COLO668 (cell line): ENCODE results near the gene SLC43A1.
"Not testable (repeated sequence)": the region's sequence is repeated elsewhere in the genome, so short reads cannot be mapped to it uniquely, and the experiment has no call there.

Experiments used
- DNase-seq: peaks from one replicate; lab custom pipeline; 2025; ENCODE audit not compliant: unreplicated experiment; lab: John Stamatoyannopoulos, UW

The SLC43A1 gene

DNA sequence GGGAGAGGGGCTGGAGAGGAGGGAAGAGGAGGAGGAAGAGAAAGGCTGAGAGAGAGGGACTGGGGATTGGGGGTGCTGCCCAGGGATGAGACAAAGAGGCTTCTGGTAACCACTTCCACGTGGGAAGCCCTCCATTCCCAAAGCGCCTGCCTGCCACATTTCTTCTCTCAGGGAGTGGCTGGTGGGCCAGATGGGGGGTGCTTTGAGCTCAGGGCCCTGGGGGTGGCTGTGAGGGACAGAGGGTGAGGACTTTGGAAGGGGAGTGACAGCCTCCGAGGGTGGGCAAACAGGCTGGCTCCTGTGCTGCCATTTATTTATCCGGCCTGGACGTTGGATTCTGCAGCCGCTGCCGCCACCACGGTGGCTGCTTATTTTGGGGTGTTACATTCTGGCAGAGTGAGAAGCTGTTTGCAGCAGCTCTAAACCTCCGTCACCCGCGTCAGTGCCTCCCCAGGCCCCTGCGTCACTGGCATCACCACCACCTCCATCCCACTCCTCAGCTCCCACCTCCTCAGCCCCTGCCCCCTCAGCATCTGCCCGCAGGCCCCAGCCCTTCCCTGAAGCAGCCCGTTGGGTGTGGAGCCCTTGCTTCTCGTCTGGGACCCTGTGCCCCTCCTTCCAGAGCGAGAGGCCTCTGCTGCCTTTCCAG, 53.5 kb downstream of the SLC43A1 start:
- DNase-seq = no peak

DNA sequence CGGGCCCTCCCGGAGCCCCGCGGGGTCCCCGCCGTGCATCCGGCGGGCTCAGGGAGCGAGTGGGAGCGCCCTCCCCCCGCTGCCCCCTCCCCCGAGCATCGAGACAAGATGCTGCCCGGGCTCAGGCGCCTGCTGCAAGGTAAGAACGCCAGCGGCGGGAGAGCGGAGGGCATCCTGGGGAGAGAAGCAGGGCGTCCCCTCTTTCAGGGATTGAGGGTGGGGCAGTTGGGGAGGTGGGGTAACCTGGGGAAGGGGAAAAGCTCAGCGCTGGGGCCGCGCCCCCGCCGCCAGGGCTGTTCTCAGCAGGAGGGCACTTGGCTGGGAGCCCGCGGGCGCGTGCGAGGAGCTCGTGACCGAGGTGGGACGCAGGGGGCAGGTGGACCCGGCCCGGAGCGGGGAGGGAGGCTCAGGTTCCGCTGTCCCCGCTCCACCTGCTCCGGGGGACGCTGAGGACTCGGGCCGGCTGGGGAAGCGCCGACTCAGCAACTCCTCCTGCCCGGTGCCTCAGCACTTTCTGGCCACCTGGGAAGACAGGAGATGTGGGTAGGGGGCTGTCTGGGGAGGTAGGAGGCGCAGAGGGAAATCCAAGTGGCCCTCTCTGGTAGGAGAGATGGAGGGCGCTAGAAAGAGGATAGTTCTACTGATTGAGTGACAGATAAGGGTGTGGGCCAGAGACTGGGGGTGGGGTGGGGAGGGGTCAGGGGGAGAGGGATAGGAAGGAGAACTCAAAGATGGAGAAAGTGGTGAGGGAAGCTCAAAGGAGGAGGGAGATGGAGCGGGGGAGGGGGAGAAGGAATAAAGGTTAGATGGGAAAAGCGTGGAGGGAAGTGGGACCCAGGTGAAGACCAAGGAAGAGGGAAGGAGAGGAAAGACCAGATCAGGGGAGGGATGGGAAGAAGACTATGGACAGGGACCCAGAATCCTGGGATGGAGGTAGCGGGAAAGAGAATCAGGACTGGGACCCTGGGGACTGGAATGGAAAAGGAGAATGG, 54.4 kb downstream of the SLC43A1 start:
- DNase-seq = peak; percentile 80

- DNase-seq = peak; percentile 68
These were observed 55.3 kb downstream of the SLC43A1 start, which contains the start of gene RTN4RL2 for GRCh38 chr11:57460022-57460757. Gene RTN4RL2, plus strand, starts transcription at chr11:57460528. Its CDS starts 338 bp downstream, at chr11:57460866.

DNA sequence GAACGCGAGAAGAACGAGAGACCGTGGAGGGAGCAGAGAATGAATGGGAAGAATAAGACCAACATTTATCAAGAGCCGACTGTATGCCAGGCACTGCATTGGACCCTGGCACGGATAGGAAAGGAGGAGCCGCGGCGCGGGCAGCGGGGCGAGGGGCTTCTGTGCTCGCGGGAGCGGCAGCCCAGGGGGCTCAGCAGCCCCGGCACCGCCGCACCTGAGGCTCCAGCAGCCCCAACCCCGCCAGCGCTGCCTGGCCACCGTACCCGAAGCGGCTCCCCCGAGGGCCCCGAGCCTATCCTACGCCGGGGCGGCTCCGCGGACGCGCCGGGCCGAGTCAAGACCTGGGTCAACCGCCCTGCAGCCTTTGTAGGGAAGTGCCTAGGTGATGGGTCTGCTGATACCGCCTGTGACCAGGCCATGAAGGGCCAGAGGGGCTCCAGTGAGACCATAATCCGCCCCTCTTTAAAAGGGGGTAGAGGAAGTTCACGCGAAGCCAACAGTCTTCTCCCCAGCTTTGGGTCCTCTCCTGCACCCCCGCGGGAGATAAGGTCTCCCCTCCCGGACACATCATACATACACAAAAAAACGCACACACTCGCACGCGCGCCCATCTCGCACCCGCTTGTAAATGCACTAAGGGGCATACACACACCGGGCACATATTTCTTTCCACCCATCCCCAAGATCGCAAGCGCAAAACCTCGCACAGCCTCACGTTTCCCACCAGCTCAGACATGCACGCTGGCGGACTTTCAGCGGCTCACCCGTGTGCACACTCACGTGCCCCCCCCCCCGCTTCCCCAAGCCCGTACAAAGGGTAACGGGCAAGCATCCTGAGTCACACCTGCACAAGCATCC, 56.1 kb downstream of the SLC43A1 start:
- DNase-seq = peak; percentile 43

GRCh38 chr11:57458410-57459163, 56.9 kb downstream of the SLC43A1 start:
- DNase-seq = peak; percentile 49

DNA sequence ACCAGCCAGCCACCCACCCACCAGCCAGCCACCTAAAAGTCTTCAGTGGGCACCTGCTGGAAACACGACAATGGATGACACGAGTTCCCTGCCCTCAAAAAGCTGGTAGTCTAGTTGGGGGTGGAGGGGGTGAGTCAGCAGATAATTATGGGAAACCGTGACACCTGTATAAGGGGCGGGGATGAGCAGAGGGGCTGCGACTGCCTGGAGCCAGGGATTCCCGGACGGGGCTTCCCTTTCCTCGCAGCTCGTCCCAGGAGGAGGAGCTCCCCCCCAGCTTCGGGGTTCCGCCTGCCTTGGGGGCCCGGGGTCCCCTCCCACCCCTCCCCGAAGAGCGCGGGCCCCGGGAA, 57.5 kb downstream of the SLC43A1 start:
- DNase-seq = peak; percentile 37

- DNase-seq = no peak
These were observed 57.9 kb downstream of the SLC43A1 start for GRCh38 chr11:57457643-57458023.

DNA sequence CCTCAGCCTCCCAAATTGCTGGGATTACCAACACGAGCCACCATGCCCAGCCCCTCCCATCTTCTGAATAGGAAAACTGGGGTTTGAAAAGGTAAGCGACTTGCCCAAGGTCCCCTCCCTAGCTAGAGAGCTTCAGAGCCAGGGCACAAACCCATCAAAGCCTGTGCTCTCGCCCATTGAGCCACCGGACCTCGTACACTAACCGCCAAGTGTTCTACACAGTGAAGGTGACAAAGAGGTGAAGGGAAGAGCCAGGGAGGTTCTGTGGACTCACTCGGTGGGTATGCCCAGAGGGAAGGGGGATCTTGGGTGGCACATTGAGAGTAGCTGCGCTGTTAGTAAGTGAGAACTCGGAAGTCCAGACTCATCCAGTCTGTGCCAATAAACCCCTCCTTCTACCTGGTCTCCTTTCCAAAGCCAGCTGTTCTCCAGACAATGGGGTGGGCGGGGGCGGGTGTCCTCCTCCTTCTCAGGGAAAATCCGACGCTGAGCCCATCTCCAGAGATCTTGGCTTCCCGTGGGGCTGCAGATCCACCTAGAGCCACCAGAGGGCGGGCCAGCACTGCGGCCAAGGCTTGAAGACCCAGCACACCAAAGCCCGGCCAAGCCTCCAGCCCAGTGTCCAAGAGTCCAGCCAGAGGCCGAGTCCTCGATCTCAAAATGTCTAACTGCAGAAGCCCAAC, 58.4 kb downstream of the SLC43A1 start:
- DNase-seq = peak; percentile 76

- DNase-seq = peak; percentile 35
These were observed 61.8 kb downstream of the SLC43A1 start for GRCh38 chr11:57453543-57454177.

GRCh38 chr11:57446055-57446454, 69.4 kb downstream of the SLC43A1 start:
- DNase-seq = no peak

- DNase-seq = not testable (repeated sequence)
These were observed 70.4 kb downstream of the SLC43A1 start for GRCh38 chr11:57445122-57445394.

GRCh38 chr11:57444362-57445121, 71.0 kb downstream of the SLC43A1 start:
- no peak for DNase-seq

DNA sequence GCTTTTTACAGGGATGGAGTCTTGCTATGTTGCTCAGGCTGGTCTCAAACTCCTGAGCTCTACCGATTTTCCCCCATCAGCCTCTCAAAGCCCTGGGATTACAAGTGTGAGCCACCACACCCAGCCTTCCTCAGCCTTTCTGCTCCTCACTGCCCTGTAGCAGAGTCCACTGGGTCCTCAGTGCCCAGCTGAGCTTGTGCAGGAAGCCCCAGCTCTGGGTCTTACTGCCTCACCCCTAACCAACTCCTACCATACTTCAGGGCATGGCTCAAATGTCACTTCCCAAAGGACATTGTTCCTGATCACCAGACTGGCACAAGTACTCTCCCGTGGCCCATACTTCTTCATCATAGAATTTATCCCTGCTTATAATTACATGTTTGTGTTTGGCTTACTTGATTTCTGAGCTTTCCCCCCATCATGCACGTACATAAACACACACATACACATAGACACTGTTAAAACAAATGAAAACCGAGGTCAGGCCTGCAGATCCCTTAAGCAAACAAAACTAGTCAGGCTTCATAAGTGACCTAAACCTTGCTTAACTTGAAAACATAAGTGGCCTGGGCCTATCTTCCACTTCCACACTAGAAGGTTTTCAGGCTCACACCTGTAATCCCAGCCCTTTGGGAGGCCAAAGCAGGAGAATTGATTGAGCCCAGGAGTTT, 74.6 kb downstream of the SLC43A1 start:
- peak; percentile 22 for DNase-seq

- DNase-seq = no peak
These were observed 75.7 kb downstream of the SLC43A1 start for GRCh38 chr11:57439786-57440185.

DNA sequence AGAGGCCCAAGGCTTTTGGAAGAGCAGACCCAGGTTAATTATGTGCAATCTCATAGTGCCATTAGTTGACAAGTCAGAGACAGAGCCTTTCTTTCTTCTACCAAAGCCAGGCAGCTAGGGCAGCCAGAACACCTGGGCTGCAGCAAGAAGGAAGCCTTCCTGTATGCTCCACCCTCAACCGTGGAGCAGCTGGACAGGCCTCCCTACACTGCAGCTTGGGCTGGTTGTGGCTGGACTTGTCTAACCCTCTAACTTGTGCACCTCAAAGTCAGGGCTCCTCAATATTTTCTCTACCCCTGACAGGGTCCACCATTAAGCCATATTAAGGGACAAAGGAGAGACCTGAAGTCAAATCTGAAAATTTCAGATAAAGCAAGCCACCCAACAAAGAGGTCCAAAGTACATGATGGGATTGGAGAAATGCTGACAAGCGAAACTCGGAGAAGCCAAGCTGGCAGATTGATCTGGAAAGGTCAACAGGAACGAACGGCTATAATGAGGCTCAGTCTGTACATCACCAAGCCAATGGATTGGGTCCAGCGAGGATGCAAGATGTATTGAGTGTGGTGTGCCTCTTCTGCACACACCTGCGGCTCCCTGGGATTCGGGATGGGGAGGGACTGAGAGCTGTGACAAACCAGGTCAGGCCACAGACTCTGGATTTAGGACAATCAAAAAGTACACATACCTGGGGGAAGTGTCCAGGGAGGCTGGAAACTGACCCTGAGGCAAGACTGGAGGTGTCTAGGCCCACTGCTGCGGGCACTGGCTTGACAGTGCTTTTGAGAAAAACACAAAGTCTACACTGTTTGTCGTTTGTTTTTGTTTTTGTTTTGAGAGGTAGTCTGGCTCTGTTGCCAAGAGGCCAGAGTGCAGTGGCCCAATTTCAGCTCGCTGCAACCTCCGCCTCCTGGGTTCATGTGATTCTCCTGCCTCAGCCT, 76.9 kb downstream of the SLC43A1 start:
- no peak for DNase-seq

DNA sequence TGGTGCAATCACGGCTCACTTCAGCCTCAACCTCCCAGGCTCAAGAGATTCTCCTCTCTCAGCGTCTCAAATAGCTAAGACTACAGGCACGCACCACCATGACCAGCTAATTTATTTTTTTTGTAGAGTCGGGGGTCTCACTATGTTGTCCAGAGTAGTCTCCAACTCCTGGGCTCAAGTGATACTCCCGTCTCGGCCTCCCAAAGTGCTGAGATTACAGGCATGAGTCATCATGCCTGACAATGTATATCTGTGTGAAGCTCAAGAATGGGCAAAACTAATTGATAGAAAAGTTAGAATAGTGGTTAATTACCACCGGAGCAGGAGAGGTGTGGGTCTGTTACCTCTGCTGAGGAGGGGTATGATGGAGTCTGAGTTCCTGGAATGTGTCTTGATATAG, 79.5 kb downstream of the SLC43A1 start:
- no peak for DNase-seq
